Subcutaneous adipose tissue (tissue), 4 donors: Measurements from ENCODE around the gene KRTAP12-4. TPM values are rescaled to one million over a fixed set of nuclear protein-coding genes. Genes with fewer than 3 reads are reported as not detected.

ENCODE experiments used
- CTCF ChIP-seq: fragments of 450-650 bp; IDR thresholded peaks from one replicate; pipeline ENCODE4 v1.5.1; 2016; ENCODE audit warnings: low read depth, mild to moderate bottlenecking, control low read depth, antibody characterized with exemption, moderate library complexity
- total RNA-seq, 4 donors: library from RNA; depleted of rRNA; stranded (reverse); fragments of >200 nt; gene quantifications; one replicate each; pipeline ENCODE4 v1.1.0, GENCODE V29; 2016

Gene KRTAP12-4
- total RNA-seq, 4 donors from 2014 or later, result not detected

- TF ChIP-seq CTCF, result no peak
Measured at GRCh38 chr21:44670642-44671432, 16.4 kb upstream of the KRTAP12-4 start.

GRCh38 chr21:44667612-44668011 is 13.2 kb upstream of the KRTAP12-4 start:
- no peak for TF ChIP-seq CTCF

GRCh38 chr21:44666401-44667320 is 12.2 kb upstream of the KRTAP12-4 start, which contains the start of gene KRTAP12-2:
Gene KRTAP12-2 (minus strand): TSS chr21:44666927. CDS start chr21:44666886, 41 bp downstream.
- no peak for TF ChIP-seq CTCF

GRCh38 chr21:44664691-44665090 is 10.2 kb upstream of the KRTAP12-4 start:
- no peak for TF ChIP-seq CTCF

- TF ChIP-seq CTCF, result no peak
Measured at GRCh38 chr21:44658913-44659595, 4.6 kb upstream of the KRTAP12-4 start.

GRCh38 chr21:44658541-44658910 is 4.1 kb upstream of the KRTAP12-4 start:
- TF ChIP-seq CTCF, result no peak
